ENCODE data around the gene PLCD1. TPM values are rescaled to one million over a fixed set of nuclear protein-coding genes. Genes with fewer than 3 reads are reported as not detected.
"Not testable (repeated sequence)": the region's sequence is repeated elsewhere in the genome, so short reads cannot be mapped to it uniquely, and the experiment has no call there.

PLCD1 gene
- total RNA-seq, 1 donor from 2014 or later, result 20.7 TPM

DNA sequence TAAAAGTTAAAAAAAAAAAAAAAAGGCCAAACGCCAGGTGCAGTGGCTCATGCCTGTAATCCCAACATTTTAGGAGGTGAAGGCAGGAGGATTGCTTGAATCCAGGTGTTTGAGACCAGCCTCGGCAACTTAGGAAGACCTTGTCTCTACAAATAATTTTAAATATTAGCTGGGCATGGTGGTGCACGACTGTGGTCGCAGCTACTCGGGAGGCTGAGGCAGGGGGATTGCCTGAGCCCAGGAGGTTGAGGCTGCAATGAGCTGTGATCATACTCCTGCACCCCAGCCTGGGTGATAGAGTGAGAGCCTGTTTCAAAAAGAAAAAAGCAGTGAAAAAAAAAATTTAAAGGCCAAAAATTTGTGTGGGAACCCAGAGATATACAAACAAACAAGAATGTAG, 6.8 kb upstream of the PLCD1 start:
- H3K27me3 Mint-ChIP-seq (ENCODE audit: low read depth), result peaks cover 35% of the 10 kb centered on the region
- peaks cover 15% of the 10 kb centered on the region for H3K4me1 Mint-ChIP-seq
- DNase-seq (ENCODE audit: low spot score in 2 of 2, unreplicated experiment in 2 of 2), result no peak
- no peaks in the 10 kb centered on the region for H3K9me3 Mint-ChIP-seq
- H3K4me3 Mint-ChIP-seq, result no peak overlapping the region
- H3K27ac Mint-ChIP-seq, result no peak overlapping the region
- TF ChIP-seq, protein P1, sequence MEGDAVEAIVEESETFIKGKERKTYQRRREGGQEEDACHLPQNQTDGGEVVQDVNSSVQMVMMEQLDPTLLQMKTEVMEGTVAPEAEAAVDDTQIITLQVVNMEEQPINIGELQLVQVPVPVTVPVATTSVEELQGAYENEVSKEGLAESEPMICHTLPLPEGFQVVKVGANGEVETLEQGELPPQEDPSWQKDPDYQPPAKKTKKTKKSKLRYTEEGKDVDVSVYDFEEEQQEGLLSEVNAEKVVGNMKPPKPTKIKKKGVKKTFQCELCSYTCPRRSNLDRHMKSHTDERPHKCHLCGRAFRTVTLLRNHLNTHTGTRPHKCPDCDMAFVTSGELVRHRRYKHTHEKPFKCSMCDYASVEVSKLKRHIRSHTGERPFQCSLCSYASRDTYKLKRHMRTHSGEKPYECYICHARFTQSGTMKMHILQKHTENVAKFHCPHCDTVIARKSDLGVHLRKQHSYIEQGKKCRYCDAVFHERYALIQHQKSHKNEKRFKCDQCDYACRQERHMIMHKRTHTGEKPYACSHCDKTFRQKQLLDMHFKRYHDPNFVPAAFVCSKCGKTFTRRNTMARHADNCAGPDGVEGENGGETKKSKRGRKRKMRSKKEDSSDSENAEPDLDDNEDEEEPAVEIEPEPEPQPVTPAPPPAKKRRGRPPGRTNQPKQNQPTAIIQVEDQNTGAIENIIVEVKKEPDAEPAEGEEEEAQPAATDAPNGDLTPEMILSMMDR (IDR thresholded peaks at IDR 0.05; ENCODE audit: unreplicated experiment), result no peak
- no peaks in the 10 kb centered on the region for H3K36me3 Mint-ChIP-seq

DNA sequence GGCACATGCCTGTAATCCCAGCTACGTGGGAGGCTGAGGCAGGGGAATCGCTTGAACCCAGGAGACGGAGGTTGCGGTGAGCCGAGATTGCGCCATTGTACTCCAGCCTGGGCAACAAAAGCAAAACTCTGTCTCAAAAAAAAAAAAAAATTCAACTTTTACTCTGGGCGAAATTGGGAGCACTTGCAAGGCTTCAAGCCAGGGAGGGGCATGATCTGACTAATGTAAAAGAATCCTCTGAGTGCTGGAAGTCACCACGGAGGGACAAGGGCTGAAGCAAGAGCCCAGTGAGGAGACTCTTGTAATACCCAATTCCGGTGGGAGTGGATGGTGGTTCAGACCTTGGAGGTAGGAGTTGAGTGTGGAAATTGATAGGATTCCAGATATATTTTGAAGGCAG, 4.9 kb upstream of the PLCD1 start:
- Mint-ChIP-seq H3K27me3 (ENCODE audit: low read depth) (peaks cover 32% of the 10 kb centered on the region), H3K4me1 (peaks cover 17% of the 10 kb centered on the region)
- H3K9me3 Mint-ChIP-seq; H3K36me3 Mint-ChIP-seq; H3K4me3 Mint-ChIP-seq; H3K27ac Mint-ChIP-seq; DNase-seq (ENCODE audit: low spot score in 2 of 2, unreplicated experiment in 2 of 2): not testable (repeated sequence)

DNA sequence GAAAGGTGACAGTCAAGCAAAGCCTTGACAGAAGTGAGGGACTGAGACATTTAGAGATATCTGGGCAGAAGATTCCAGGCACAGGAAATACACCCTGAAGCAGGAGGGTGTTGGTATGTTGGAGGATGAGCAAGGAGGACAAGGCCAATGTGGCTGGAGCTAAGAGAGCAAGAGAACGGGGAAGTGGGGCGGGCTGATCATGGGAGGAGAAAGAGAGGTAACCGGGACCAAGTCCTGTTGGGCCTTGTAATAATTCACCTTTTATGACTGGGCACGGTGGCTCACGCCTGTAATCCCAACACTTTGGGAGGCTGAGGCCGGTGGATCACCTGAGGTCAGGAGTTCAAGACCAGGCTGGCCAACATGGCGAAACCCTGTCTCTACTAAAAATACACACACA, 4.1 kb upstream of the PLCD1 start:
- Mint-ChIP-seq H3K27me3 (ENCODE audit: low read depth) (peaks cover 29% of the 10 kb centered on the region), H3K4me1 (peaks cover 11% of the 10 kb centered on the region)
- H3K27ac Mint-ChIP-seq; H3K9me3 Mint-ChIP-seq; DNase-seq (ENCODE audit: low spot score in 2 of 2, unreplicated experiment in 2 of 2); H3K4me3 Mint-ChIP-seq; H3K36me3 Mint-ChIP-seq: not testable (repeated sequence)

DNA sequence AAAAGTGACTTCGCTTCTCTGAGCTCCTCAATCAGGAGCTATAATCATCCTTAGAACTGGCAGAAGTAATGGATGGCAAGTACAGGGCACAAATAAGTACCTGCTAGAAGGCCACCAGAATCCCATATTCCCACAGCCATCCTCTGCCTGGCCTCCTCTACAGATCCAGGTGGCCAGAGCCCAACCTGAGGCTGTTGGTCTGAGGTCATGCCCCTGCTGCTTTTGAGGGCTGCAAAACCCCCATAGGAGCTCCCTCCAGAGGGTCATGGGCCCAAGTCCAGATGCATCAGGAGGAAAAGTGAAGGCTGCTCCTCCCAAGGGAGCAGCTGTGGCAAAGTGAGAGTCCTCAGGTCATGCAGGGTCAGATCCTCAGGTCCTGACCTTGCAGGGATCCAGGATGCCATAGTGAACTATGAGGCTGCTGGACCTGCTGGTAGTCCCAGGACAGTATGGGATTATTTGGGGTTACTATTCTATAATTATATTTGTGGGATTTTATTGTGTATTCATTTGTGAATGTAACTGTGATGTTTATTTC, 3.0 kb upstream of the PLCD1 start:
- H3K27me3 Mint-ChIP-seq (ENCODE audit: low read depth), result peaks cover 34% of the 10 kb centered on the region
- TF ChIP-seq, protein P1 (IDR thresholded peaks at IDR 0.05; ENCODE audit: unreplicated experiment), result no peak
- peaks cover 12% of the 10 kb centered on the region for H3K4me1 Mint-ChIP-seq
- DNase-seq (ENCODE audit: low spot score in 2 of 2, unreplicated experiment in 2 of 2), result no peak
- H3K4me3 Mint-ChIP-seq, result no peak overlapping the region
- no peak overlapping the region for H3K27ac Mint-ChIP-seq
- no peaks in the 10 kb centered on the region for H3K36me3 Mint-ChIP-seq
- H3K9me3 Mint-ChIP-seq, result no peaks in the 10 kb centered on the region

DNA sequence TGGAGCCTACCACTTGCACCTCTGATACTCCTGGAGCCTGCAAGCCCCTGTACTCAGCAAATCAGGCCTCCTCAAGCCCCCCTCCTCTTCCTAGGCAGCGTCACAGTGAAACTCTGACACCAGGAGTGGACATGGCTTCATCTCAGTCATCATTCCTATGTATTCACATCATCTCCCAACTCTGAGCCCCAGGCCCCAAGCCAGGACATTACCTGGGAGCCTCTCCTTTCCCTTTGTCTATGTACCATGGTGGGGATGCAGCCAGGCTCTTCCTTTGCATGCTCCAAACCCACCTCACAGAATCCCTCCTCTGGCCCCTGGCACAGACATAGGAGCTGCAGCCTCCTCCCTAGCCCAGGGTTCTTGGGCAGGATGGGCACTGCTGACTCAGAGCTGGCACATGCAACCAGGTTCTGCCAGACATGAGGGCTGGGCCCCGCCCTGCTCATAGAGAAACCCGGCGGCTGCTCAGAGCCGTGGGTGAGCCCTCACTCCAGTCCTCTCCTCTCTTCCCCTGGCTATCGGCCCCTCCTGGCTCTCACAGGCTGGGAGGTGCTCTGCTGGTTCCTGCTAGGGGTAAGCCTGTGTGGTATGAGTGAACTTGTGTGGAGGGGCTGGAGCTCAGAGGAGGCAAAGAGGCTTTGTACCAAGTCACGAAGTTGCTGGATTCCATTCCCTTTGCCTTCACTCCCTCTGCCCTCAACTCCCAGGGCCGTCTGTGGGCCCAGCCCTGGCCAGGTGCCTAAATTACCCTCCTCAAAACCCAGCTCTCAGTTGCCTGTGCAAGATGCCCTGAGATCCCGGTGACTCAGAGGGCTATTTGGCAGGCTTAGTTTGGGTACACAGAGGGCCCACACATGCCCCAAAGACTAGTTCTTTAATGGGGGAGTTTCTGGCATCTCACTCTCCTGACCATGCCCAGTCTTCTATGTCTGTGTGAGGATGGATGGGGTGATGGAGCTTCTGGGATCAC, 1.9 kb upstream of the PLCD1 start:
- no peak for DNase-seq (ENCODE audit: low spot score in 2 of 2, unreplicated experiment in 2 of 2)
- Mint-ChIP-seq H3K4me3 (peak overlapping the region; percentile 51), H3K4me1 (peaks cover 12% of the 10 kb centered on the region), H3K27me3 (ENCODE audit: low read depth) (peaks cover 29% of the 10 kb centered on the region), H3K36me3 (no peaks in the 10 kb centered on the region), H3K27ac (peak overlapping the region; percentile 9), H3K9me3 (no peaks in the 10 kb centered on the region)
- TF ChIP-seq, protein P1 (IDR thresholded peaks at IDR 0.05; ENCODE audit: unreplicated experiment), result no peak

DNA sequence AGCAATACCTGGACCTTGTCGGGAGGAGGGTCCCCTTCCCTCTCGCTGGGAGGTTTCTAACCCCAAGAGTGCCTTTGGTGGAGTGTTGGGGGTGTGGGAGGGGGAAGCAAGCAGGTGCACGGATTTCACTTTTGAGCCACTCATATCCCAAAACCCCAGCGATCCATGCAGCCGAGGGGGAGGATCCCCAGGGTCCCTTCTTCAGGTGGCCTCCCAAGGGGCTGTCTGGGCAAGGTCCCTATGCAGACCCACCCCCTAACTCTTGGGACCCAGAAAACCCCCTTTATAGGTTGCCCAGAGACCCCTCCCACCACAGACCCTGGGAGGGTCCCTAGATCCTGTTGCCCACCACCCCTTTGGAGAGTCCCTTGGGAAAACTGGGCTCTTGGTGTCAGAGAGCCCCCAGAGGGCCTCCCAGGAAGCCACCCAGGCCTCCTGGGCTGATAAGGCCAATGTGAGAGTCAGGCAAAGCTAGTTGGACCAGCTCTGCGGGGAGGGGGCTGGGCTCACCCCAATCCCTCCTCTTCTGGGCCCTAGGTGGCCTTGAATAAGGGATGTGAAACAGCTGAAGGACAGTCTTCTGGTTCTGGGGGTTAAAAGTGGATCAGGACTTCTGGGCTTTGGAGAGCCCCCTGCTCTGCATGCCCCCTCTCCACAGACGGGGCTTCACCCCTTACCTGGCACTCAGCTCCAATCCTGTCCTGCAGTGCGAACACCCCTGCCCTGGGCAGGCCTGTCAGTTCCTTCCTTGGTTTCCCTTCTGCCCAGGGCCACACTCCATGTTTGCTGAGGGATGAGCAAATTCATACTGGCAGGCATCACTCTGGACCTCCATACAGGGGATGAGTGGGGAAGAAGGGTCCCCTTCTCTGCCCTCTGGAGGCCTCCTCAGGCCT, 932 bp upstream of the PLCD1 start:
- H3K4me1 Mint-ChIP-seq, result peaks cover 16% of the 10 kb centered on the region
- TF ChIP-seq, protein P1 (IDR thresholded peaks at IDR 0.05; ENCODE audit: unreplicated experiment), result no peak
- H3K27ac Mint-ChIP-seq, result peak overlapping the region; percentile 21
- H3K27me3 Mint-ChIP-seq (ENCODE audit: low read depth), result peaks cover 29% of the 10 kb centered on the region
- no peaks in the 10 kb centered on the region for H3K9me3 Mint-ChIP-seq
- no peak for DNase-seq (ENCODE audit: low spot score in 2 of 2, unreplicated experiment in 2 of 2)
- H3K4me3 Mint-ChIP-seq, result peak overlapping the region; percentile 57
- H3K36me3 Mint-ChIP-seq, result no peaks in the 10 kb centered on the region
